Peyer's patch (tissue), 4 donors: ENCODE data around the gene BATF3. TPM values are rescaled to one million over a fixed set of nuclear protein-coding genes. Genes with fewer than 3 reads are reported as not detected.

Source experiments
- DNase-seq, 3 donors: peaks; one replicate each; pipeline ENCODE4 v3.0.0-alpha.2; 2017 to 2019
- H3K27ac ChIP-seq, 4 donors: fragments of 200-600 bp; sonication (generic); one replicate each; pipeline ENCODE4 v1.5.1; 2016 to 2019
- H3K27me3 ChIP-seq, 2 donors: fragments of 200-600 bp; sonication (generic); one replicate each; pipeline ENCODE4 v1.5.1; 2019
- H3K36me3 ChIP-seq, 3 donors: fragments of 200-600 bp; sonication (generic); one replicate each; pipeline ENCODE4 v1.5.1; 2016 to 2019
- H3K4me1 ChIP-seq, 4 donors: fragments of 200-600 bp; sonication (generic); one replicate each; pipeline ENCODE4 v1.5.1; 2016 to 2019
- H3K4me3 ChIP-seq, 4 donors: fragments of 200-600 bp; sonication (generic); 1 replicate in 3 of 4; 2 replicates in 1 of 4; pipeline ENCODE4 v1.5.1; 2016 to 2019; ENCODE audit warnings: mild to moderate bottlenecking in 1 of 4
- H3K9me3 ChIP-seq, 4 donors: fragments of 200-600 bp; sonication (generic); one replicate each; pipeline ENCODE4 v1.5.1; 2016 to 2019; ENCODE audit warnings: mild to moderate bottlenecking in 1 of 4
- CTCF ChIP-seq, 6 experiments: fragments of 450-650 bp in 4 of 6; fragments of 200-600 bp in 2 of 6; sonication (generic) in 1 of 6; IDR thresholded peaks; one replicate each; pipeline ENCODE4 v1.5.1; 2017 to 2019; ENCODE audit warnings: antibody characterized with exemption in 6 of 6, mild to moderate bottlenecking in 3 of 6, moderate library complexity in 1 of 6
- POLR2A ChIP-seq, 2 donors: fragments of 450-650 bp; IDR thresholded peaks; one replicate each; pipeline ENCODE4 v1.5.1; 2017; ENCODE audit warnings: antibody characterized with exemption in 2 of 2, mild to moderate bottlenecking in 2 of 2, moderate library complexity in 2 of 2
- total RNA-seq, 4 donors: library from RNA; depleted of rRNA; stranded (reverse); fragments of >200 nt; gene quantifications; one replicate each; pipeline ENCODE4 v1.1.0, GENCODE V29; 2016

Gene BATF3
- total RNA-seq, 4 donors from 2014 or later, result 2.1 to 6.6 (median 4.7) TPM; not detected in 1

GRCh38 chr1:212722270-212722957 lies 22.8 kb upstream of the BATF3 start:
- Histone ChIP-seq H3K4me1 (peaks cover 0 to 9% (median 0%) of the 10 kb centered on the region in 4 donors), H3K36me3 (no peaks in the 10 kb centered on the region), H3K27ac (no peak overlapping the region), H3K27me3 (no peaks in the 10 kb centered on the region), H3K4me3 (no peak overlapping the region), H3K9me3 (peaks cover 0 to 4% (median 0%) of the 10 kb centered on the region in 4 donors)
- DNase-seq, result no peak
- TF ChIP-seq CTCF (IDR thresholded peaks at IDR 0.05) (no peak), POLR2A (IDR thresholded peaks at IDR 0.05) (no peak)

- TF ChIP-seq POLR2A (IDR thresholded peaks at IDR 0.05), result no peak
- TF ChIP-seq CTCF (IDR thresholded peaks at IDR 0.05), result no peak
- Histone ChIP-seq H3K4me3 (no peak overlapping the region), H3K27me3 (no peaks in the 10 kb centered on the region), H3K9me3 (peaks cover 0 to 4% (median 0%) of the 10 kb centered on the region in 4 donors), H3K27ac (no peak overlapping the region), H3K4me1 (peaks cover 0 to 9% (median 0%) of the 10 kb centered on the region in 4 donors), H3K36me3 (no peaks in the 10 kb centered on the region)
- no peak for DNase-seq
Measured at GRCh38 chr1:212721388-212722247, 22.0 kb upstream of the BATF3 start.

GRCh38 chr1:212719633-212720032 lies 20.0 kb upstream of the BATF3 start:
- Histone ChIP-seq H3K27ac (no peak overlapping the region), H3K27me3 (no peaks in the 10 kb centered on the region), H3K4me3 (no peak overlapping the region), H3K9me3 (no peaks in the 10 kb centered on the region), H3K4me1 (peaks cover 0 to 9% (median 0%) of the 10 kb centered on the region in 4 donors), H3K36me3 (no peaks in the 10 kb centered on the region)
- TF ChIP-seq CTCF (IDR thresholded peaks at IDR 0.05) (no peak), POLR2A (IDR thresholded peaks at IDR 0.05) (no peak)
- DNase-seq, result no peak

DNA sequence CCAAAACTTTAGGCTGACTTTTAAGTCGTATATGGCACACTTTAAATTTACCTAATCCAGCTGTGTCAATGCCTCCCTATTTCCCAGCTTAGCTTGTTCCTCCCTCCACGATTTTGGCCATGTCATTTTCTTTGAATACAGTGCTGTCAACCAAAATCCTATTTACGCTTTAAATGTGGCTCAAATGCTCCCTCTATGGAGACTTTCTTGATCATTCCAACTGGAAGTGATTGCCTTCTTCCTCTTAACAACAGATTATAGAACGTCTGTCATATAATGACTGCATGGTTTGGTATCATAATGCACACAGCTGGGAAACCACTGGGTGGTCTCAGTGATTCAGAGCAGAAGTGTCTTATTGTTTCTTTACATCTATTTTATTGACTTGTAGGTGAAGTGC lies 18.9 kb upstream of the BATF3 start:
- Histone ChIP-seq H3K4me3 (no peak overlapping the region), H3K9me3 (no peaks in the 10 kb centered on the region), H3K27ac (no peak overlapping the region), H3K36me3 (no peaks in the 10 kb centered on the region), H3K4me1 (peaks cover 0 to 9% (median 0%) of the 10 kb centered on the region in 4 donors), H3K27me3 (no peaks in the 10 kb centered on the region)
- TF ChIP-seq POLR2A (IDR thresholded peaks at IDR 0.05) (no peak), CTCF (IDR thresholded peaks at IDR 0.05) (peak in 3 of 6 experiments; percentile 20 to 28 (median 26))
- DNase-seq, result no peak

DNA sequence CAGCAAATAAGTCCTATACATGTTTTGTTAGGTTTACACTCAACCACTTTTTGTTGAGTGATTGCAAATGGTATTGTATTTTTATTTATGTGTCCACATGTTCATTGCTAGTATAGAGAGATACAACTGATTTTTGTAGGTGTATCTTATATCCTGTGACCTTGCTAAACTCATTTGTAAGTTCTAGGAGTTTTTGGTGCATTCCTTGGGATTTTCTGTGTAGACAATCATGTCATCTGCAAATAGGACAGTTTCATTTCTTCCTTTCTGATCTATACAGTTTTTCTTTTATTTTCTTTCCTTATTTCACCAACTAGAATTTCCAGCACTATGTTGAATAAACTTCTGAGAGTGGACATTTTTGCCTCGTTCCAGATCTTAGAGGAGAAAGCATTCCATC lies 16.5 kb upstream of the BATF3 start:
- no peak for DNase-seq
- Histone ChIP-seq H3K27ac (no peak overlapping the region), H3K4me3 (no peak overlapping the region), H3K36me3 (no peaks in the 10 kb centered on the region), H3K4me1 (peaks cover 0 to 1% (median 0%) of the 10 kb centered on the region in 4 donors), H3K9me3 (no peaks in the 10 kb centered on the region), H3K27me3 (no peaks in the 10 kb centered on the region)
- TF ChIP-seq CTCF (IDR thresholded peaks at IDR 0.05) (no peak), POLR2A (IDR thresholded peaks at IDR 0.05) (no peak)
